ENCODE measurements around the gene TBC1D22A.
A peak's percentile ranks its signal among the peaks of the same experiment; 100 is the strongest.

Gene TBC1D22A

GRCh38 chr22:46796566-46797195, 34.2 kb downstream of the TBC1D22A start:
- DNase-seq: no peak

- DNase-seq: peak; percentile 28
Measured at GRCh38 chr22:46797355-46797754, 34.9 kb downstream of the TBC1D22A start.

- DNase-seq: no peak
Measured at GRCh38 chr22:46798041-46798365, 35.6 kb downstream of the TBC1D22A start.

- peak; percentile 46 for DNase-seq
Measured at GRCh38 chr22:46798366-46799350, 36.2 kb downstream of the TBC1D22A start.

GRCh38 chr22:46799626-46800025, 37.2 kb downstream of the TBC1D22A start:
- no peak for DNase-seq

GRCh38 chr22:46800102-46800857, 37.8 kb downstream of the TBC1D22A start:
- DNase-seq: no peak

- no peak for DNase-seq
Measured at GRCh38 chr22:46801331-46801811, 38.9 kb downstream of the TBC1D22A start.

- no peak for DNase-seq
Measured at GRCh38 chr22:46801826-46802607, 39.6 kb downstream of the TBC1D22A start.

GRCh38 chr22:46802608-46803027, 40.2 kb downstream of the TBC1D22A start:
- DNase-seq: no peak

- peak; percentile 35 for DNase-seq
Measured at GRCh38 chr22:46803031-46803880, 40.8 kb downstream of the TBC1D22A start.

- DNase-seq: no peak
Measured at GRCh38 chr22:46803936-46804335, 41.5 kb downstream of the TBC1D22A start.

- DNase-seq: no peak
Measured at GRCh38 chr22:46806794-46807193, 44.3 kb downstream of the TBC1D22A start.

- no peak for DNase-seq
Measured at GRCh38 chr22:46807458-46807857, 45.0 kb downstream of the TBC1D22A start.

- no peak for DNase-seq
Measured at GRCh38 chr22:46809153-46809885, 46.9 kb downstream of the TBC1D22A start.

- DNase-seq: no peak
Measured at GRCh38 chr22:46810856-46811786, 48.7 kb downstream of the TBC1D22A start.

GRCh38 chr22:46812034-46812605, 49.7 kb downstream of the TBC1D22A start:
- DNase-seq: no peak

GRCh38 chr22:46812788-46813187, 50.3 kb downstream of the TBC1D22A start:
- DNase-seq: no peak

- DNase-seq: no peak
Measured at GRCh38 chr22:46813816-46814597, 51.6 kb downstream of the TBC1D22A start.

All from inflammatory macrophage treated with lipopolysaccharide for 4 hours (primary cell).